GM18511 (cell line): ENCODE data around the gene CNIH4.
"Not testable (repeated sequence)": the region's sequence is repeated elsewhere in the genome, so short reads cannot be mapped to it uniquely, and the experiment has no call there.

Source experiments
- ATAC-seq: cut with Tn5 transposase; IDR thresholded peaks from one replicate; pipeline ENCODE4 v1.9.1; 2021; ENCODE audit warnings: mild to moderate bottlenecking, moderate library complexity; ENCODE audit not compliant: unreplicated experiment

CNIH4 gene

GRCh38 chr1:224343679-224344078, 13.0 kb upstream of the CNIH4 start:
- no peak for ATAC-seq

GRCh38 chr1:224348137-224348536, 8.5 kb upstream of the CNIH4 start:
- ATAC-seq: no peak

GRCh38 chr1:224349716-224350115, 7.0 kb upstream of the CNIH4 start:
- ATAC-seq: not testable (repeated sequence)

GRCh38 chr1:224352436-224353085, 4.1 kb upstream of the CNIH4 start:
- ATAC-seq: not testable (repeated sequence)

- no peak for ATAC-seq
Measured at GRCh38 chr1:224353975-224354925, 2.4 kb upstream of the CNIH4 start.

GRCh38 chr1:224357626-224358124, 996 bp downstream of the CNIH4 start:
- no peak for ATAC-seq

GRCh38 chr1:224358237-224358636, 1.6 kb downstream of the CNIH4 start:
- ATAC-seq: no peak

GRCh38 chr1:224359207-224359606, 2.5 kb downstream of the CNIH4 start:
- ATAC-seq: no peak

GRCh38 chr1:224368409-224368808, 11.7 kb downstream of the CNIH4 start:
- peak; percentile 84 for ATAC-seq

GRCh38 chr1:224373008-224373590, 16.4 kb downstream of the CNIH4 start:
- no peak for ATAC-seq

- ATAC-seq: no peak
Measured at GRCh38 chr1:224375059-224375458, 18.4 kb downstream of the CNIH4 start.

- peak; percentile 69 for ATAC-seq
Measured at GRCh38 chr1:224377676-224378006, 21.0 kb downstream of the CNIH4 start.

GRCh38 chr1:224378855-224379631, 22.4 kb downstream of the CNIH4 start:
- peak; percentile 47 for ATAC-seq

GRCh38 chr1:224380003-224380402, 23.3 kb downstream of the CNIH4 start:
- peak; percentile 69 for ATAC-seq

GRCh38 chr1:224381880-224382548, 25.3 kb downstream of the CNIH4 start:
- no peak for ATAC-seq

GRCh38 chr1:224383218-224383617, 26.5 kb downstream of the CNIH4 start:
- ATAC-seq: no peak

GRCh38 chr1:224387302-224387912, 30.7 kb downstream of the CNIH4 start:
- no peak for ATAC-seq

- no peak for ATAC-seq
Measured at GRCh38 chr1:224387943-224388342, 31.3 kb downstream of the CNIH4 start.

- ATAC-seq: no peak
Measured at GRCh38 chr1:224390517-224390916, 33.8 kb downstream of the CNIH4 start.
